HG03139 (cell line): ENCODE data around the gene NTSR1.

ENCODE experiments used
- ATAC-seq: cut with Tn5 transposase; IDR thresholded peaks from one replicate; pipeline ENCODE4 v1.9.1; 2021; ENCODE audit not compliant: unreplicated experiment

The NTSR1 gene

DNA sequence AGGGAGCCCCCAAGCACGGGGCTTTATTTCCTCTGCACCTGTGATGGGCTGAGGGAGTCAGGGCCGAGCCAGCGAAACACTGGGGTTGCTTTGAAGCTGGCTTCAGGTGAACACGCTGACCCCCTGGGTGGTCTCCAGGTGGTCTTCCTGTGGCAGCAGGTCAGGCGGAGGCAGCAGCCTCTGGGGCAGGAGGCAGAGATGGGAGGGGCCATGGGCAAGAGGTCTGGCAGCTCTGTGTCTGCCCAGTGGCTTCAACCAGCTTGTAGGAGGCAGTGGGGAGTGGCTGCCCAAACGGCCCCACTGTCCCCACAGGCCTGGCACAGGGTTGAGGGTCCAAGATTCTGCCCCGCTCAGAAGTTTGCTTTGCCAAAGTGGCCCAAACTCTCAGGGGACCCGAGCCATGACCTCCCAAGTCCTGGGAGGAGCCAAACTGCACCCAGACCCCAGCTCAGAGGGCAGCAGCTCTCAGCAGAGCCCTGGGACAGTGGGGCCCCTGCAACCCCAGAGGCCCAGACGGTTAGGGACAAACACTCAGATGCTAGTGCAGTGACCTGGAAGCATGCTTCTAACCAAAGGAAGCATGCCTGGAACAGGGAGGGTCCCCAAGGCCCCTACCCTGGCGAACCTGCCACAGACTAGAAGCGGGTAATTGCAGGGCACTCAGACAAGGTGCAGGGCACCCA lies 15.3 kb downstream of the NTSR1 start:
- no peak for ATAC-seq

DNA sequence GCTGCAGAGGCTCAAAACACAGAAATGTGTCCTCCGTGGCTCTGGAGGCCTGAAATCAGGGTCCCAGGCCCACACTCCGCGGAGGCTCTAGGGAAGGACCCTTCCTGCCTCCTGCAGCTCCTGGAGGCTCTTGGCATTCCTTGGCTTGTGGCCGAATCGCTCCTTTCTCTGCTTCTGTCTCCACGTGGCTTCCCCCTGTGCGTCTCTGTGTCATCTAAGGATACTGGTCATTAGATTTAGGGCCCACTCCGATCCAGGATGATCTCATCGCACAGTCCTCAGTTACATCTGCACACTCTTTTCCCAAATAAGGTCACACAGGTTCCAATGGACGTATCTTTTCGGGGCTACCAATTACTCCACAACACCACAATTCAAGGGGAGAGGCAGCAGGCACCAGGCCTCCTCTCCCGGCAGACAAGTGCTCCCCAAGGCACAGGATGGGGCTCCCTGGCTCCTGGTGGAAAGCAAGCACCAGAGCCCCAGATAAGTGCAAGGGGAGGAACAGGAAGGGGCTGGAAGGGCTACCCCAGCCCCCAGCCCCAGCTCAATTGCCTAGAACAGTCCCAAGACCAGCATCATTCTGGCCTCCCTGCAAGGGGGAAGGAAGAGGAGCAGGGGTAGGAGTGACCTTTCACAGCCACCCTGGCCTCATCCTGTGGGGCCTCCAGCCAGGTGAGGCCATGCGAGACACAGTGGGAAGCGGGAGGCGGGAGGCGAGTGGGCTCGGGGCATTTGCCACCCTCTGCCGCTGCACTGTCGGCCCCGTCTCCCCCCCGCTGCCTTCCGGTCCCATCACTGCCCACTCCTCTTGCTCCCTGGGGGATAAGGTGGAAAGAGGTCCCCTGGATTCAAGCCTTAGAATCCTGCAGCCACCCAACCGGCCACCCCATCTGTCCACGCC lies 16.3 kb downstream of the NTSR1 start:
- no peak for ATAC-seq

DNA sequence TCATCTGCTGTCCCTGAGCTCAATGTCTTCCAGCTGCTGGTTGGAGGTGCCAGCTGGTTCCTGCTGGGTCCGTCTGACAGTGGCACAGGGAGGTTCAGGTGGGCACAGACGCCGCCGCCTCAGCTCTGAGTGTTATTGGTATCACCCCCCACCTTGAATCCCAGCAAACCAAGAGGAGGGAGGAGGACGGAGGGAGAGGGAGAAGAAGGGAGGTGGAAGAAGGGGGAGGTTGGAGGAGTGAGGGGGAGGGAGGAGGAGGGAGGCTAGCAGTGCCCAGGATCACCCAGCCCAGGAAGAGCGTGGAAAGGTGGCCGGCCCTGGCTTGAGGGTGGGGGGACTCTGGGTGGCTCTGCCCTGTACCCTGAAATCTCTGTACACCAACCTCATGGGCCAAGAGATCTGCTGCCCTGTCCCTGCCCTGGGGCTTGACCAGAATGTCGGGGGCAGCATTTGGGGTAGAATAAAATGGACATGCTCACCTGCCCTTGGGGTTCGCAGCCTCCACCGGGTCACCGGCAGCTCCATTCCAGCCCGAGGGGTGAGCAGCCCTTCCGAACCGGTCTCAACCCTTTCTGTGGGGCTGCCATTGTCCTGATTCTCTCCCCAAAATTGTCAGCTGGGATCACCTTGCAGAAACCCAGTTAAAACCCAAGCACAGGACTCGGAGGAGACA lies 17.1 kb downstream of the NTSR1 start:
- no peak for ATAC-seq

DNA sequence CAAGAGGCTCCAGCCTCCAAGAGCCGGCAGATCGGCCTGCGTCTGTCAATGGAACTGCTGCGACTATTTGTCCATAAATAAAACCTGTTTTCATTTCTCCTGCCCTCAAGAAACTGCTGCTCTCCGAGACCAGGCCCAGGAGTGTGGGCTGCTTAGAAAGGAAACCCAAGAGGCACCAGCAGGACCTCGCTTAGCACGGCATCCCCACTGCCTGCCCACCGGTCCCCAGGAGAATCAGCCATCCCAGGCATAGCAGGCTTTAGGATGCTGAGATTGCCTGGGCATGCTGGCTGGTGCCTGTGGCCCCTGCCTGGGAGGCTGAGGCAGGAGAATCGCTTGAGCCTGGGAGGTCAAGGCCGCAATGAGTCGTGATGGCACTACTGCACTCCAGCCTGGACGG lies 17.6 kb downstream of the NTSR1 start:
- ATAC-seq = no peak

- no peak for ATAC-seq
Observed at GRCh38 chr20:62726716-62727583, 18.3 kb downstream of the NTSR1 start.

DNA sequence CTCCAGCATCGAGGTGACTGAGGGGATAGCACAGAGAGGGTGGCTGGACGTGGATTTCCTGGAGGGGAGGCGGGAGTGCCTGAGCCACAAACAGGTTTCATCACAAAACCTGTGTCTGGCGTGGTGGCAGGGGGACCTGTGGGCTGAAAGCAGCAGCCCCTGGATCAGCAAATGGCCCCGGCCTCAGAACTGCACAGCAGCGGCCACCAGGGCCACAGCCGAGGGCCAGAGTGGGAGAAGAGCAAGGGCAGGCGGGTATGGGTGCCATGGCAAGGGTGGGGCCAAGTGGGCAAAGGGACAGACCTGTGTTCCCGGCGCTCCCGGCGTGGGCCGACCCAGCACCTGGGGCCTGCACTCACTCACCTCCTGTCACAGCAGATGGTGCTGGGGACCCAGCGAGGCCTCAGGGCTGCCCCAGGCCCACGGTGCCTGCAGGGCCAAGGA lies 19.0 kb downstream of the NTSR1 start:
- no peak for ATAC-seq

- ATAC-seq = no peak
Observed at GRCh38 chr20:62728028-62728780, 19.6 kb downstream of the NTSR1 start.

- no peak for ATAC-seq
Observed at GRCh38 chr20:62728781-62729300, 20.2 kb downstream of the NTSR1 start.

- ATAC-seq = no peak
Observed at GRCh38 chr20:62730481-62730880, 21.8 kb downstream of the NTSR1 start.

GRCh38 chr20:62732031-62732760 lies 23.6 kb downstream of the NTSR1 start:
- ATAC-seq = no peak

DNA sequence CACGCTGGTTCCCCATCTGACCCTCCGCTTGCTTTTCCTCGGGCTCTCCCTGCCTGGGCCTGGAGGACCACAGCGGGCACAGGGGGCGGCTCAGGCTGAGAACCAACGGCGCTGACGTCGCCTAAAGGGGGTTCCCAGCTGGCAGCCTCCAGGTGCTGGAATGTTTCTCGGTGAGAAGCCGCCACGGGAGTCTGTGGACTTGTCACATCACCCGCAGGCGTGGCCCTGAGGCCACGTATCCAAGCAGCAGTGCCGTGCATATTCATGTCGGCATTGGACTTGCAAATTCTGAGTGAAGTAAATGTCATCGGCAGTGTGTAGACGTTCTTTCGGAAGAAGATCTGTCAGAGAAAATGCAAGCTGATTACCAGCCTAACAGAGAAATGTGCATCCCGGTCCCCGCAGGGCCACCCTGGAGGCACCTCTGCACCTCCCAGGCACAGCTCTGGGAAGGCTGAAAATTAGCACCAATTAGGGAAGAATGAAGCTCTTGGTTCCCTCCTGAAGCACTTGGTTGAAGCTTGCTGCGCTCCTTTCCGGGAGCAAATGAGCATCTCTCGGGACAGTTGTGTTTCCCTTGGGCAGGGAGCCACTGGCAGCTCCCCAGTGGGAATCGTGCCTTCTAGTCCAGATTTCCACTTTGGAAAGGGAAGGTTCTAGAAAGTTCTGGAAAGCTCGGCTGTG lies 24.3 kb downstream of the NTSR1 start:
- no peak for ATAC-seq

DNA sequence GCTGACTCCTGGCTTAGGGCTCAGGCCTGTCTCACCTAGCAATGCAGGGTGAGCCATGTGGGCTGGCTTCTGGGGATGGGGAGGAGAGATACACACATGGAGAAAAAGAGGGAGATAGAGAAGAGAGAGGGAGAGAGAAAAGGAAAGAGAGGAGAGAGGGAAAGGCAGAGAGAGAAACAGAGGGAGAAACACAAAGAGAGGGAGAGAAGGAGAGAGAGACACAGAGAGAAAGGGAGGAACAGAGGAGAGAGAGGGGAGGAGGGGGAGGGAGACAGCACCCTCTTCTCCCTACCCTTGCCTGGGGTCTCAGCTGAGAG lies 24.8 kb downstream of the NTSR1 start:
- no peak for ATAC-seq

- no peak for ATAC-seq
Observed at GRCh38 chr20:62733891-62734290, 25.3 kb downstream of the NTSR1 start.

DNA sequence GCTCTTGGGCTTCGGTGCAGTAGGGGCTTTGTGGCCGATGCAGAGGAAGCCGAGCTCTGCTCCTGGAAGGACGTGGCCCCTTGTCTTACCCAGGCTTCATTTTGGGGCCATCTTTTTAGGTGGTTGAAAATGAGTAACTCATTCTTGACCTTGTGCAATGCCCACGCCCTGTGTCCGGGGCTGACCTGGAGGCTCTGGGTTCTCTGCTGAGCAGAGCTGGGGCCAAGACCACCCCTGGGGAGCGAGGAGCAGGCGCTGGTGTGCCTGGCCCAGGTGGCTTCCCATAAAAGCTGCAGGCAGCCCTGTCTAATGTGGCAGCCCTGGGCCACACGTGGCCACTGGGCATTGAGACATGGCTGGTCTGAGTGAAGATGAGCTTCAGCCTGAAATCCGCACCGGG lies 25.7 kb downstream of the NTSR1 start:
- no peak for ATAC-seq

DNA sequence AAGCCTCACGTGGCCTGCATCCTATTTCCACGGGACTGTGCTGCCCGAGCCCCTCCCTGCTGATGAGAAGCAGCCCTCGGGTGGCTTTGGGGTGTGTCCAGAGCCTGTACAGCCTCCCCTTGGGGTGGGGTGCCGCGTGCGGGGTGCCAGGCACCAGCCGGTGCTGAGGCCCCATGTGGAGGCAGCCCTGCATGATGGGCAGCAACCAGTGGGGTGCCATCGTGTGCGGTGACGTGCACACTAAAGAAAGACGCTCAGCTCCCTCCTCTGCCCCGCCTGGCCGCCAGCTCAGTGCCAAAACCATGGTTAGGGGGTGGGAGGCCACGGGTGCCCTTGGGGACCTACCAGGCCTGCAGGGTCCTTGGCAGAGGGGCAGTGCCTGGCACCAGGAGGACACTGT lies 26.2 kb downstream of the NTSR1 start:
- no peak for ATAC-seq

DNA sequence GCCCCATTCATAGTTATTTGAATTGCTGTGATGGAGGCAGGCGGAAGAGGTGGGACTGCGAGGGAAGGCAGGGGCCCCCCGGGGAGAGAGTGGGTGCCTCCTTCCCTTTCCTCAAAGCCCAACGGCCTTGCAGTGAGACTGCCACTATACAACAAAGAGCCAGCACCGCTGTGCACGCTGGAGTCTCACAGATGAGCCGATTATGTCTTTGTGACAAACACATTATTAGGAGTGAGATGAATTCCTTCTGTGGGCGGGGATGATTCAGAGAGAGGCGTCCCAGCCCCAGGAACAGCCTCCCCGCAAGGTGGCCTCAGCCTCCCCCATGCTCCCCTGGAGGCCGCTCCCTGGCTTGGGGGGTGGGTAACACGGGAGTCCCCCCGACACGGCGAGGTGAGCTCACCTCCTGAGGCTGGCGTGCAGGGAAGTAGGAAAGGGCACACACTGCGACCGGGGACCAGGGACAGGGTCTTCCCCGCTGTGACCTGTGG lies 26.7 kb downstream of the NTSR1 start:
- no peak for ATAC-seq

GRCh38 chr20:62736026-62736406 lies 27.4 kb downstream of the NTSR1 start:
- ATAC-seq = no peak

GRCh38 chr20:62736407-62737071 lies 27.9 kb downstream of the NTSR1 start:
- ATAC-seq = no peak
